Measurements from ENCODE around the gene RHOBTB1.
A peak's percentile ranks its signal among the peaks of the same experiment; 100 is the strongest.

RHOBTB1 gene

DNA sequence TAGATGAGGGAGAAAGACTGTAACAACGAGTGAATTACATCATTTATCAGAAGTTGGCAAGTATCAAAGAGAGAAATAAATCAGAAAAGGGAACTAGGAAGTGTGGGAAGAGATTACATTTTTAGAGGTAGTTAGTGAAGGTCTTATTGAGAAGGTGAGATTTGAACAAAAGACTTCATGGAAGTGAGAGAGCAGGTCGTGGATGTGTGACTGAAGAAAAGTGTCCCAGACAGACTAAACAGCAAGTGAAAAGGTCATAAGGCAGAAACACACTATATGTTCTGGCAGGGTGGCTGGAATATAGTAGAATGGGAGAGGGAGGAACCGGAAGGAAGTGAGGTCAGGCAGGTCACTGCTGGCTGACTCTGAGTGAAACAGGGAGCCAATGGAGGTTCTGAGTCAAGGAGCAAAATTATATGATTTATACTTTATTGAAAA, 35.7 kb upstream of the RHOBTB1 start:
- TF ChIP-seq ZC3H10 (CRISPR knock-in tag; IDR thresholded peaks at IDR 0.05): no peak
- ATAC-seq: no peak

DNA sequence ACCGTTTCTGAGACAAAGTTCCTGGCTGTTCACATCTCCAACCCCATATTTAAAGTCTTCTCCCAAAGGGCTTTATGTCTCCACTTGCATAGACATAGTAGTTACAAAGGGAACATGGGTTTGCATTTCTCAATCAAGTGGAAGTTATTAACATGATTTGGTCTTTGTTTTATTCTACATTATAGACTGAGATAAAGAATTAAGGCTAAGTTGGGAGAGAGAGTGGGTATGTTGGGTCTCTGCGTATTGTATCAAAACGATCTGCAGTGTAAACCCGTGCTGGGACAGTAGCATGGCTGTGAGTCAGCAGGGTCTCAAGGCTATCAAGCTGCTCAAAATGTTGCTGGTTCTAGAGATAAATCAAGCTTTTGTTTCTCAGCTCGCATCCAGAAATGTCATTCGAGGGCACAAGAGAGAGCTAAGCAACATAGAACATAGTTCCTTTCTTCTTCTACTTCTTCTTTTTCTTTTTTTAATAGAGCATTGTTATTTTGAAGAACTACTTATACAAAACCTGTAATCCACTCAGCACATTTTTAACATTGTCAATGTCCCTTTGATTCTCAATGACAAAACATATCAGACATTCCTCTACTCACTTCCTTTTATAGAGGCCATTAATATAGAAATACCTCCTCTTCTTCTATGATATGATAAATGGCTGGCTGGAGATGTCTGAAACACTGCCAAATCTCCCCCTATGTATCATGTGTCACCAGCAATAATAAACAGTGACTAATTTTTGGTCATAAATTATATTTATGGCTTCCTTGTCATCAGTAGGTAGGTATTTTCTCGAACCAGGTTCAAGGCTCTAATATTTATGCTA, 34.5 kb upstream of the RHOBTB1 start:
- TF ChIP-seq ISL1 (CRISPR knock-in tag; IDR thresholded peaks at IDR 0.05): peak; percentile 84
- no peak for TF ChIP-seq ZNF8 (CRISPR knock-in tag; IDR thresholded peaks at IDR 0.05)
- TF ChIP-seq, protein P1, sequence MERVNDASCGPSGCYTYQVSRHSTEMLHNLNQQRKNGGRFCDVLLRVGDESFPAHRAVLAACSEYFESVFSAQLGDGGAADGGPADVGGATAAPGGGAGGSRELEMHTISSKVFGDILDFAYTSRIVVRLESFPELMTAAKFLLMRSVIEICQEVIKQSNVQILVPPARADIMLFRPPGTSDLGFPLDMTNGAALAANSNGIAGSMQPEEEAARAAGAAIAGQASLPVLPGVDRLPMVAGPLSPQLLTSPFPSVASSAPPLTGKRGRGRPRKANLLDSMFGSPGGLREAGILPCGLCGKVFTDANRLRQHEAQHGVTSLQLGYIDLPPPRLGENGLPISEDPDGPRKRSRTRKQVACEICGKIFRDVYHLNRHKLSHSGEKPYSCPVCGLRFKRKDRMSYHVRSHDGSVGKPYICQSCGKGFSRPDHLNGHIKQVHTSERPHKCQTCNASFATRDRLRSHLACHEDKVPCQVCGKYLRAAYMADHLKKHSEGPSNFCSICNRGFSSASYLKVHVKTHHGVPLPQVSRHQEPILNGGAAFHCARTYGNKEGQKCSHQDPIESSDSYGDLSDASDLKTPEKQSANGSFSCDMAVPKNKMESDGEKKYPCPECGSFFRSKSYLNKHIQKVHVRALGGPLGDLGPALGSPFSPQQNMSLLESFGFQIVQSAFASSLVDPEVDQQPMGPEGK (CRISPR knock-in tag; IDR thresholded peaks at IDR 0.05; ENCODE audit: borderline replicate concordance): peak; percentile 49; the same call in 1 of the 2 replicates
- TF ChIP-seq, protein P2, sequence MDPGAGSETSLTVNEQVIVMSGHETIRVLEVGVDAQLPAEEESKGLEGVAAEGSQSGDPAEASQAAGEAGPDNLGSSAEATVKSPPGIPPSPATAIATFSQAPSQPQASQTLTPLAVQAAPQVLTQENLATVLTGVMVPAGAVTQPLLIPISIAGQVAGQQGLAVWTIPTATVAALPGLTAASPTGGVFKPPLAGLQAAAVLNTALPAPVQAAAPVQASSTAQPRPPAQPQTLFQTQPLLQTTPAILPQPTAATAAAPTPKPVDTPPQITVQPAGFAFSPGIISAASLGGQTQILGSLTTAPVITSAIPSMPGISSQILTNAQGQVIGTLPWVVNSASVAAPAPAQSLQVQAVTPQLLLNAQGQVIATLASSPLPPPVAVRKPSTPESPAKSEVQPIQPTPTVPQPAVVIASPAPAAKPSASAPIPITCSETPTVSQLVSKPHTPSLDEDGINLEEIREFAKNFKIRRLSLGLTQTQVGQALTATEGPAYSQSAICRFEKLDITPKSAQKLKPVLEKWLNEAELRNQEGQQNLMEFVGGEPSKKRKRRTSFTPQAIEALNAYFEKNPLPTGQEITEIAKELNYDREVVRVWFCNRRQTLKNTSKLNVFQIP (CRISPR knock-in tag; IDR thresholded peaks at IDR 0.05; ENCODE audit: borderline replicate concordance, low read depth): peak; percentile 44; the same call in 1 of the 2 replicates
- ATAC-seq: peak; percentile 35; the same call in 2 of the 3 replicates

DNA sequence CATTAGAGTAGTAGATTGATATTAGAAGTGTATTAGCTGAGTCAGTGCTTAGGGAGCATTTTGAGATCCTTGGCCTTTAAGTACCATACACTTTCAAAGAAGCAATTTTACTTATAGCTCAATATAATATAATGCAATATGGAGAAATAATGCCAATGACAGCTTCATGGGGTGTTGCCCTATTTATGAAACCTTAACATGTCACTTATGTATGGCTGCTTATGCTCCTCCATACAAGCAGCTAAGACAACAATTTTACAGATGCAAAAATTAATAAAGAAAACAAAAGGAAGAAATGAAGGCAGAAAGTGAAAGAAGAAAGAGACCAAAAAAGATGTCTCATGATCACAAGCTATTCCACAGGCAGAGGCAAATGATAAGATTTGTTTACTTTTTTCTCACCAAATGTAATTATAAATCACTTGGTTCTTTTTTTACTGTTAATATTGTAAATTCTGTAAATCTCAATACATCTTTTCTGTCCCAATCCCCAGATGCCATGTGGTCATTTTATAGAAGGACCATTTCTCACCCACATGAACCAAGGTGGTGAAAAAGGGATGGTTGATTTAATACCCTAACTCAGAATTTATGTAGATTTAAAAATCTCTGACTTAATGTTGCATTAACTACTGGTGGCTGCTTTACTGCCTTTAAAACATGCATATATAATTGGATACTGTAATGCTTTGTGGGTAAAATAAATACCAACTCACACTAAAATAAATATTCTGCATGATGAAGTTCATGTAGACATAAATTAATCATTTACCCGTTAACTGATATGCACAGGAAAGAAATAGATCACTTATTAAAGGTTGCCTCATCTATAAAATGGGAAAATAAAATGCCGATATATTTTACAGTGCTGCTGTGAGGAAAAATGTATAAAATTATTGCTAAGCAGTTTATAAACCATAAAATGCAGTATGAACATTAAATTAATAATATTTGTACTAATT, 33.5 kb upstream of the RHOBTB1 start:
- ATAC-seq: no peak
- TF ChIP-seq ZC3H10 (CRISPR knock-in tag; IDR thresholded peaks at IDR 0.05) (no peak), SNAI2 (CRISPR knock-in tag; IDR thresholded peaks at IDR 0.05) (no peak), RARB (CRISPR knock-in tag; IDR thresholded peaks at IDR 0.05) (no peak), ZNF565 (CRISPR knock-in tag; conservative IDR thresholded peaks at IDR 0.05; ENCODE audit: low read depth) (no peak)
- TF ChIP-seq, protein P1 (CRISPR knock-in tag; IDR thresholded peaks at IDR 0.05; ENCODE audit: borderline replicate concordance): no peak

DNA sequence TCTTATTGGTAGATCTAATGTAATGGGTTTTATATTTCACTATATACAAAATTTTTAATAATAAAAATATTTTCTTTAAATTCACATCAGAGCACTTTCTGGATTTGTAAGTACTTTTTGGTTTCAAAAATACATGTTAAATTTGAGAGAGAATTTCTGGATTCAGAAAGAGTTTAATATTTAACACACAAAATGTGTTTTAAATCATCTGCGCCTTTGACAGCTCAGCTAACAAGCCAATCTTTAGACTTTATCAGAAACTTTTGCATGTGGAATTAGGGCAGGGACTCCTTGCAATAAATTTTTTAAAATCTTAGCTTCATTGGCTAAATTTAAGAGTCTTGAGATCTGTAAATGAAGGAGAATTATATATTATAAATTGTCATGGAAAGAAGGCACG, 32.7 kb upstream of the RHOBTB1 start:
- TF ChIP-seq GLIS3 (CRISPR knock-in tag; IDR thresholded peaks at IDR 0.05) (no peak), CSDC2 (CRISPR knock-in tag; IDR thresholded peaks at IDR 0.05) (no peak), TOX (CRISPR knock-in tag; IDR thresholded peaks at IDR 0.05; ENCODE audit: borderline replicate concordance) (no peak), SNAI2 (CRISPR knock-in tag; IDR thresholded peaks at IDR 0.05) (no peak), ESRRG (CRISPR knock-in tag; IDR thresholded peaks at IDR 0.05) (no peak), RARB (CRISPR knock-in tag; IDR thresholded peaks at IDR 0.05) (no peak), ZC3H10 (CRISPR knock-in tag; IDR thresholded peaks at IDR 0.05) (no peak)
- TF ChIP-seq, protein P3, sequence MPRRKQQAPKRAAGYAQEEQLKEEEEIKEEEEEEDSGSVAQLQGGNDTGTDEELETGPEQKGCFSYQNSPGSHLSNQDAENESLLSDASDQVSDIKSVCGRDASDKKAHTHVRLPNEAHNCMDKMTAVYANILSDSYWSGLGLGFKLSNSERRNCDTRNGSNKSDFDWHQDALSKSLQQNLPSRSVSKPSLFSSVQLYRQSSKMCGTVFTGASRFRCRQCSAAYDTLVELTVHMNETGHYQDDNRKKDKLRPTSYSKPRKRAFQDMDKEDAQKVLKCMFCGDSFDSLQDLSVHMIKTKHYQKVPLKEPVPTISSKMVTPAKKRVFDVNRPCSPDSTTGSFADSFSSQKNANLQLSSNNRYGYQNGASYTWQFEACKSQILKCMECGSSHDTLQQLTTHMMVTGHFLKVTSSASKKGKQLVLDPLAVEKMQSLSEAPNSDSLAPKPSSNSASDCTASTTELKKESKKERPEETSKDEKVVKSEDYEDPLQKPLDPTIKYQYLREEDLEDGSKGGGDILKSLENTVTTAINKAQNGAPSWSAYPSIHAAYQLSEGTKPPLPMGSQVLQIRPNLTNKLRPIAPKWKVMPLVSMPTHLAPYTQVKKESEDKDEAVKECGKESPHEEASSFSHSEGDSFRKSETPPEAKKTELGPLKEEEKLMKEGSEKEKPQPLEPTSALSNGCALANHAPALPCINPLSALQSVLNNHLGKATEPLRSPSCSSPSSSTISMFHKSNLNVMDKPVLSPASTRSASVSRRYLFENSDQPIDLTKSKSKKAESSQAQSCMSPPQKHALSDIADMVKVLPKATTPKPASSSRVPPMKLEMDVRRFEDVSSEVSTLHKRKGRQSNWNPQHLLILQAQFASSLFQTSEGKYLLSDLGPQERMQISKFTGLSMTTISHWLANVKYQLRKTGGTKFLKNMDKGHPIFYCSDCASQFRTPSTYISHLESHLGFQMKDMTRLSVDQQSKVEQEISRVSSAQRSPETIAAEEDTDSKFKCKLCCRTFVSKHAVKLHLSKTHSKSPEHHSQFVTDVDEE (CRISPR knock-in tag; IDR thresholded peaks at IDR 0.05): no peak
- TF ChIP-seq, protein P4, sequence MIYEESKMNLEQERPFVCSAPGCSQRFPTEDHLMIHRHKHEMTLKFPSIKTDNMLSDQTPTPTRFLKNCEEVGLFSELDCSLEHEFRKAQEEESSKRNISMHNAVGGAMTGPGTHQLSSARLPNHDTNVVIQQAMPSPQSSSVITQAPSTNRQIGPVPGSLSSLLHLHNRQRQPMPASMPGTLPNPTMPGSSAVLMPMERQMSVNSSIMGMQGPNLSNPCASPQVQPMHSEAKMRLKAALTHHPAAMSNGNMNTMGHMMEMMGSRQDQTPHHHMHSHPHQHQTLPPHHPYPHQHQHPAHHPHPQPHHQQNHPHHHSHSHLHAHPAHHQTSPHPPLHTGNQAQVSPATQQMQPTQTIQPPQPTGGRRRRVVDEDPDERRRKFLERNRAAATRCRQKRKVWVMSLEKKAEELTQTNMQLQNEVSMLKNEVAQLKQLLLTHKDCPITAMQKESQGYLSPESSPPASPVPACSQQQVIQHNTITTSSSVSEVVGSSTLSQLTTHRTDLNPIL (CRISPR knock-in tag; IDR thresholded peaks at IDR 0.05; ENCODE audit: low read depth): no peak
- ATAC-seq: no peak

Measured in SK-N-SH treated with all-trans-retinoic acid at 6 μM for 48 hours (cell line).